ENCODE measurements around the gene MYT1.

DNA sequence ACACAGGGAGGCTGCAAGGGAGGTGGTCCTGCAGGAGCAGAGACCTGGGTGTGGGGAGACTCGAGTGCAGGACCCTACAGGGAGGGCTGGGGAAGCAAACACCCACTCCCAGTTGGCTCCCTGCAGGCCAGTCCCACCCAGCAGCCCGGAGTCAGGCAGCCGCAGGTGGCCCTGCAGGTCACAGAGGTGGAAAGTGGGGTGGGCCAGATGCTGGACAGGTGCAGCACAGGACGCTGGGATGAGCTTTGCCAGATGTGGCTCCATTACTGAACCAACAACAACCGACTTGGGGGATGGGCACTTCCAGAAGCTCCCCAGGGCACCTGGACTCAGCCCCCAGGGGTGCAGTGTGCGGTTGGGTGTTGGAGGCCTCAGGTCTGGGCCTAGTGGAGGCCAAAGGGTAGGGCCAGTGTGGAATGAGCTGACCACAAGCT, 26.6 kb upstream of the MYT1 start:
- TF ChIP-seq CTCF (IDR thresholded peaks at IDR 0.05; ENCODE audit: low read length), result no peak
- no peak for TF ChIP-seq EZH2phosphoT487 (IDR thresholded peaks at IDR 0.05; ENCODE audit: low read length)
